H9 (cell line): ENCODE measurements around the gene DPYSL3. TPM values are rescaled to one million over a fixed set of nuclear protein-coding genes. Genes with fewer than 3 reads are reported as not detected.

Source experiments
- DNase-seq: peaks from one replicate; pipeline ENCODE4 v3.0.0-alpha.2; 2017
- H2AFZ ChIP-seq: one replicate; pipeline ENCODE4 v1.6.1; 2013; ENCODE audit warnings: mild to moderate bottlenecking, low read length, control low read depth, moderate library complexity
- H2AK5ac ChIP-seq: 2 replicates; pipeline ENCODE4 v1.6.1; 2013; ENCODE audit warnings: low read length, control low read depth, mixed read lengths; ENCODE audit not compliant: insufficient read length
- H2BK120ac ChIP-seq: one replicate; pipeline ENCODE4 v1.6.1; 2013; ENCODE audit warnings: low read depth, mild to moderate bottlenecking, low read length, control low read depth, inconsistent platforms; ENCODE audit not compliant: poor library complexity, severe bottlenecking
- H2BK12ac ChIP-seq: 2 replicates; pipeline ENCODE4 v1.6.1; 2013; ENCODE audit warnings: low read length, control low read depth, mixed read lengths, low read depth; ENCODE audit not compliant: insufficient read length
- H2BK15ac ChIP-seq: 2 replicates; pipeline ENCODE4 v1.6.1; 2013; ENCODE audit warnings: low read depth, low read length, control low read depth
- H2BK20ac ChIP-seq: one replicate; pipeline ENCODE4 v1.6.1; 2013; ENCODE audit warnings: low read depth, mild to moderate bottlenecking, low read length, control low read depth, inconsistent platforms; ENCODE audit not compliant: poor library complexity, severe bottlenecking
- H2BK5ac ChIP-seq: 2 replicates; pipeline ENCODE4 v1.6.1; 2013; ENCODE audit warnings: low read length, control low read depth, mixed read lengths; ENCODE audit not compliant: insufficient read length
- H3K14ac ChIP-seq: 2 replicates; pipeline ENCODE4 v1.6.1; 2013; ENCODE audit warnings: low read length, control low read depth; ENCODE audit not compliant: insufficient read depth
- H3K18ac ChIP-seq: 2 replicates; pipeline ENCODE4 v1.6.1; 2013; ENCODE audit warnings: low read depth, mild to moderate bottlenecking, mixed read lengths, low read length, control low read depth; ENCODE audit not compliant: insufficient read length
- H3K23ac ChIP-seq: 2 replicates; pipeline ENCODE4 v1.6.1; 2013; ENCODE audit warnings: low read length, control low read depth, mixed read lengths, low read depth; ENCODE audit not compliant: insufficient read length
- H3K23me2 ChIP-seq: 2 replicates; pipeline ENCODE4 v1.6.1; 2013; ENCODE audit warnings: low read depth, mild to moderate bottlenecking, mixed read lengths, low read length, control low read depth; ENCODE audit not compliant: insufficient read length, poor library complexity, severe bottlenecking
- H3K27ac ChIP-seq: 2 replicates; pipeline ENCODE4 v1.5.1; 2013; ENCODE audit warnings: low read length, control low read depth, mixed read lengths, low read depth; ENCODE audit not compliant: insufficient read length
- H3K27me3 ChIP-seq: 2 replicates; pipeline ENCODE4 v1.6.1; 2013; ENCODE audit warnings: low read length, control low read depth, inconsistent platforms; ENCODE audit not compliant: insufficient read depth
- H3K4ac ChIP-seq: 2 replicates; pipeline ENCODE4 v1.6.1; 2013; ENCODE audit warnings: low read depth, mild to moderate bottlenecking, control low read depth, inconsistent platforms, low read length, moderate library complexity
- H3K4me1 ChIP-seq: 2 replicates; pipeline ENCODE4 v1.6.1; 2013; ENCODE audit warnings: low read length, control low read depth, inconsistent platforms; ENCODE audit not compliant: insufficient read depth
- H3K4me2 ChIP-seq: 2 replicates; pipeline ENCODE4 v1.6.1; 2013; ENCODE audit warnings: low read length, control low read depth, mixed read lengths; ENCODE audit not compliant: insufficient read length, insufficient read depth
- H3K56ac ChIP-seq: 2 replicates; pipeline ENCODE4 v1.6.1; 2013; ENCODE audit warnings: low read depth, mild to moderate bottlenecking, mixed read lengths, low read length, control low read depth; ENCODE audit not compliant: insufficient read length
- H3K79me1 ChIP-seq: 2 replicates; pipeline ENCODE4 v1.6.1; 2013; ENCODE audit warnings: low read depth, mild to moderate bottlenecking, moderate library complexity, low read length, control low read depth, inconsistent platforms; ENCODE audit not compliant: insufficient read depth, poor library complexity, severe bottlenecking
- H3K79me2 ChIP-seq: 2 replicates; pipeline ENCODE4 v1.6.1; 2013; ENCODE audit warnings: low read length, control low read depth, inconsistent platforms; ENCODE audit not compliant: insufficient read depth
- H3K9ac ChIP-seq: 2 replicates; pipeline ENCODE4 v1.6.1; 2013; ENCODE audit warnings: low read length, control low read depth, mixed read lengths; ENCODE audit not compliant: insufficient read length; ENCODE audit errors: extremely low read depth
- H3K9me3 ChIP-seq: one replicate; pipeline ENCODE4 v1.6.1; 2013; ENCODE audit warnings: low read depth, low read length, inconsistent platforms; ENCODE audit not compliant: control insufficient read depth
- H3T11ph ChIP-seq: one replicate; pipeline ENCODE4 v1.6.1; 2013; ENCODE audit warnings: mild to moderate bottlenecking, low read length, control low read depth, inconsistent platforms
- H4K20me1 ChIP-seq: one replicate; pipeline ENCODE4 v1.6.1; 2013; ENCODE audit not compliant: control insufficient read depth, insufficient read length, insufficient read depth
- H4K5ac ChIP-seq: 2 replicates; pipeline ENCODE4 v1.6.1; 2013; ENCODE audit warnings: low read depth, mild to moderate bottlenecking, mixed read lengths, low read length, control low read depth; ENCODE audit not compliant: insufficient read length
- H4K8ac ChIP-seq: replicated peaks from 2 replicates; pipeline ENCODE4 v1.6.1; 2013; ENCODE audit warnings: low read length, control low read depth, mixed read lengths, low read depth; ENCODE audit not compliant: insufficient read length
- H4K91ac ChIP-seq: 2 replicates; pipeline ENCODE4 v1.6.1; 2013; ENCODE audit warnings: low read depth, mild to moderate bottlenecking, moderate library complexity, mixed read lengths, low read length, control low read depth; ENCODE audit not compliant: insufficient read length
- H3K27ac Mint-ChIP-seq, 3 experiments: 2 replicates in 2 of 3; 3 replicates in 1 of 3; pipeline ENCODE4 v1.8.0; 2020 to 2021; ENCODE audit warnings: mixed read lengths in 3 of 3, mild to moderate bottlenecking in 1 of 3, moderate library complexity in 1 of 3
- H3K27me3 Mint-ChIP-seq: 2 replicates; pipeline ENCODE4 v1.8.0; 2021; ENCODE audit warnings: low read depth, mild to moderate bottlenecking, moderate library complexity, mixed read lengths
- H3K36me3 Mint-ChIP-seq, 3 experiments: 2 replicates in 2 of 3; 3 replicates in 1 of 3; pipeline ENCODE4 v1.8.0; 2020 to 2021; ENCODE audit warnings: low read depth in 3 of 3, mixed read lengths in 3 of 3; ENCODE audit not compliant: insufficient read depth in 1 of 3
- H3K4me1 Mint-ChIP-seq, 2 experiments: 2 replicates each; pipeline ENCODE4 v1.8.0; 2020; ENCODE audit warnings: mixed read lengths in 2 of 2
- H3K4me3 Mint-ChIP-seq, 2 experiments: 2 replicates in 1 of 2; 3 replicates in 1 of 2; pipeline ENCODE4 v1.8.0; 2020 to 2021; ENCODE audit warnings: mild to moderate bottlenecking in 2 of 2, mixed read lengths in 2 of 2, moderate library complexity in 1 of 2
- H3K9me3 Mint-ChIP-seq, 2 experiments: 2 replicates in 1 of 2; 3 replicates in 1 of 2; pipeline ENCODE4 v1.8.0; 2020; ENCODE audit warnings: mild to moderate bottlenecking in 2 of 2, mixed read lengths in 2 of 2, moderate library complexity in 1 of 2
- CTCF ChIP-seq: fragments of 200-600 bp; sonication (generic); conservative IDR thresholded peaks from 3 replicates; pipeline ENCODE4 v1.8.0; 2021; ENCODE audit warnings: antibody characterized with exemption, mild to moderate bottlenecking
- WGBS: extraction: QIAGEN DNeasy Blood & Tissue Kit; methylation state at CpG from one replicate; pipeline ENCODE4 v1.1.7; 2013; ENCODE audit warnings: missing lambda C conversion rate, low lambda C conversion rate, mixed read lengths; ENCODE audit not compliant: insufficient read length; ENCODE audit errors: extremely low coverage; 5-methylcytosine and 5-hydroxymethylcytosine counted together
- total RNA-seq: library from RNA; stranded (reverse); gene quantifications from 2 replicates; pipeline ENCODE4 v1.2.1, GENCODE V29; 2021

Gene DPYSL3
- total RNA-seq, 1 experiment from 2014 or later, result 515 TPM

DNA sequence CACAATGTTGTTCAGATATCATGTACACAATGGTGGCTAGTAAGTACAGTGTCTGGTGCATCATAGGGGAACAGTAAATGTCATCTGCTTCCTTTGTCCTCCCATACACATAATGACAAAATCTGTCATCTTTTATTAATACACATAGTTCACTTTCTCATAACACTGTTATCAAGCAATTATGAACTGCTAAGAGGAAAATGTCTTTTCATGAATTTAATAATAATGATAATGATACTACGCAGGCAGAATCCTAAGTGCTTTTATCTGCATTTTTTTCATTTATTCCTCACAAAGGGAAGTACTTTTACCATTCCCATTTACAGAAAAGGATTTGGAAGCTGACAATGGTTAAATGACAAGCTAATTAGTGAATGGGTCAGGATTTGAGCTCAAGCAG lies 35.7 kb downstream of the DPYSL3 start:
- H2BK5ac ChIP-seq, result no peak overlapping the region
- WGBS, result no CpG with 5 or more reads among the region's 1 CpG
- H3K79me2 ChIP-seq, result no peaks in the 10 kb centered on the region; the same call in 1 of the 2 replicates
- H4K5ac ChIP-seq, result no peak overlapping the region
- Mint-ChIP-seq H3K36me3 (peaks cover 10 to 24% (median 10%) of the 10 kb centered on the region in 3 experiments), H3K9me3 (no peaks in the 10 kb centered on the region; a peak in 1 of 5 replicates), H3K27ac (no peak overlapping the region), H3K4me1 (peaks cover 60 to 64% of the 10 kb centered on the region in 2 experiments), H3K27me3 (no peaks in the 10 kb centered on the region), H3K4me3 (no peak overlapping the region)
- H3K9me3 ChIP-seq, result no peaks in the 10 kb centered on the region
- H3K23me2 ChIP-seq, result no peaks in the 10 kb centered on the region
- no peak for DNase-seq
- no peak overlapping the region for H3K18ac ChIP-seq
- H3K14ac ChIP-seq, result no peak overlapping the region
- no peak overlapping the region for H2AFZ ChIP-seq
- TF ChIP-seq CTCF, result no peak
- H3K9ac ChIP-seq, result no peak overlapping the region
- no peak overlapping the region for H3K4ac ChIP-seq
- H2BK12ac ChIP-seq, result no peak overlapping the region
- H2BK20ac ChIP-seq, result no peak overlapping the region
- H3T11ph ChIP-seq, result no peak overlapping the region
- no peak overlapping the region for H3K27ac ChIP-seq
- no peak overlapping the region for H3K56ac ChIP-seq
- H4K91ac ChIP-seq, result no peak overlapping the region
- H2AK5ac ChIP-seq, result no peak overlapping the region
- peaks cover 5% of the 10 kb centered on the region; the same call in 1 of the 2 replicates for H3K4me1 ChIP-seq
- no peaks in the 10 kb centered on the region for H3K27me3 ChIP-seq
- no peak overlapping the region for H4K8ac ChIP-seq
- no peak overlapping the region for H2BK120ac ChIP-seq
- H4K20me1 ChIP-seq, result no peaks in the 10 kb centered on the region
- no peak overlapping the region for H3K23ac ChIP-seq
- H2BK15ac ChIP-seq, result no peak overlapping the region
- H3K79me1 ChIP-seq, result no peaks in the 10 kb centered on the region
- H3K4me2 ChIP-seq, result no peak overlapping the region
